Loucy (cell line): ENCODE data around the gene ZNF571.

Experiments used
- H2AFZ ChIP-seq: fragments of 200-600 bp; sonication (generic); 2 replicates; pipeline ENCODE4 v1.6.0; 2016; ENCODE audit warnings: antibody characterized with exemption, mild to moderate bottlenecking, low read length, moderate library complexity
- H3F3A ChIP-seq: fragments of 200-600 bp; 2 replicates; pipeline ENCODE4 v1.6.0; 2016; ENCODE audit warnings: antibody characterized with exemption, low read depth, mild to moderate bottlenecking
- H3K27me3 ChIP-seq: fragments of 200-600 bp; sonication (generic); 2 replicates; pipeline ENCODE4 v1.6.1; 2014; ENCODE audit warnings: low read length, mild to moderate bottlenecking; ENCODE audit not compliant: insufficient read depth, poor library complexity, severe bottlenecking
- H3K36me3 ChIP-seq: fragments of 200-600 bp; sonication (generic); 2 replicates; pipeline ENCODE4 v1.6.1; 2016; ENCODE audit warnings: low read length; ENCODE audit not compliant: insufficient read depth
- H3K4me1 ChIP-seq: fragments of 200-600 bp; sonication (generic); 2 replicates; pipeline ENCODE4 v1.5.1; 2014; ENCODE audit warnings: low read length, mild to moderate bottlenecking; ENCODE audit not compliant: insufficient read depth, poor library complexity, severe bottlenecking
- H3K4me2 ChIP-seq: fragments of 200-600 bp; sonication (generic); 2 replicates; pipeline ENCODE4 v1.6.0; 2014; ENCODE audit warnings: antibody characterized with exemption, low read length, low read depth, mild to moderate bottlenecking; ENCODE audit not compliant: poor library complexity, severe bottlenecking
- H3K4me3 ChIP-seq: fragments of 200-600 bp; sonication (generic); 2 replicates; pipeline ENCODE4 v1.5.1; 2014; ENCODE audit warnings: low read length, mild to moderate bottlenecking, mixed read lengths; ENCODE audit not compliant: poor library complexity, severe bottlenecking
- H3K79me2 ChIP-seq: fragments of 200-600 bp; sonication (generic); 2 replicates; pipeline ENCODE4 v1.6.1; 2014; ENCODE audit warnings: low read length; ENCODE audit not compliant: insufficient read depth
- H3K9ac ChIP-seq: fragments of 200-600 bp; sonication (generic); 2 replicates; pipeline ENCODE4 v1.6.0; 2014; ENCODE audit warnings: mild to moderate bottlenecking, low read depth, low read length, moderate library complexity; ENCODE audit not compliant: poor library complexity, severe bottlenecking
- H3K9me2 ChIP-seq: fragments of 200-600 bp; sonication (generic); replicated peaks from 2 replicates; pipeline ENCODE4 v1.6.1; 2016; ENCODE audit warnings: low read depth, low read length, mixed read lengths
- H3K9me3 ChIP-seq: fragments of 200-600 bp; sonication (generic); 2 replicates; pipeline ENCODE4 v1.6.1; 2014; ENCODE audit warnings: mild to moderate bottlenecking, antibody characterized with exemption, low read length, low read depth; ENCODE audit not compliant: insufficient read depth
- H4K20me1 ChIP-seq: fragments of 200-600 bp; sonication (generic); 2 replicates; pipeline ENCODE4 v1.6.0; 2014; ENCODE audit warnings: antibody characterized with exemption, low read length, mild to moderate bottlenecking; ENCODE audit not compliant: insufficient read depth, poor library complexity, severe bottlenecking
- CTCF ChIP-seq: fragments of 200-600 bp; sonication (generic); conservative IDR thresholded peaks from 2 replicates; pipeline ENCODE4 v1.5.1; 2014; ENCODE audit warnings: mild to moderate bottlenecking, antibody characterized with exemption, low read length
- EZH2phosphoT487 ChIP-seq: fragments of 200-600 bp; IDR thresholded peaks from 2 replicates; pipeline ENCODE4 v1.6.1; 2018; ENCODE audit warnings: antibody characterized with exemption, mild to moderate bottlenecking, moderate library complexity, borderline replicate concordance

ZNF571 gene

GRCh38 chr19:37594304-37594981 lies at the start of gene ZNF571, which contains the start of gene ZNF540:
Gene ZNF571 (minus strand): TSS chr19:37594792. CDS start chr19:37586676, 8,116 bp downstream.
Gene ZNF540 (plus strand): TSS chr19:37594876. CDS start chr19:37598448, 3,572 bp downstream.
- Histone ChIP-seq H3K4me1 (peaks cover 17% of the 10 kb centered on the region), H3F3A (no peaks in the 10 kb centered on the region), H3K79me2 (peaks cover 7% of the 10 kb centered on the region; the same call in 1 of the 2 replicates), H3K4me2 (peak within 1 kb of the TSS; percentile 90), H3K4me3 (peak within 1 kb of the TSS; percentile 92), H3K27me3 (no peaks in the 10 kb centered on the region), H3K9ac (peak within 1 kb of the TSS; percentile 77), H2AFZ (peak within 1 kb of the TSS; percentile 99), H4K20me1 (no peaks in the 10 kb centered on the region), H3K36me3 (no peaks in the 10 kb centered on the region), H3K9me3 (no peaks in the 10 kb centered on the region), H3K9me2 (no peaks in the 10 kb centered on the region)
- no peak for TF ChIP-seq CTCF

GRCh38 chr19:37635076-37636056 lies 40.8 kb upstream of the ZNF571 start:
- Histone ChIP-seq H3F3A (no peaks in the 10 kb centered on the region), H2AFZ (no peak overlapping the region), H3K36me3 (peaks cover 41% of the 10 kb centered on the region), H3K4me1 (no peaks in the 10 kb centered on the region), H3K9ac (no peak overlapping the region), H3K9me3 (peaks cover 30% of the 10 kb centered on the region), H3K4me2 (no peak overlapping the region), H3K9me2 (no peaks in the 10 kb centered on the region), H3K4me3 (no peak overlapping the region), H3K79me2 (no peaks in the 10 kb centered on the region), H3K27me3 (no peaks in the 10 kb centered on the region), H4K20me1 (no peaks in the 10 kb centered on the region)
- TF ChIP-seq CTCF, result no peak
- no peak for TF ChIP-seq EZH2phosphoT487

DNA sequence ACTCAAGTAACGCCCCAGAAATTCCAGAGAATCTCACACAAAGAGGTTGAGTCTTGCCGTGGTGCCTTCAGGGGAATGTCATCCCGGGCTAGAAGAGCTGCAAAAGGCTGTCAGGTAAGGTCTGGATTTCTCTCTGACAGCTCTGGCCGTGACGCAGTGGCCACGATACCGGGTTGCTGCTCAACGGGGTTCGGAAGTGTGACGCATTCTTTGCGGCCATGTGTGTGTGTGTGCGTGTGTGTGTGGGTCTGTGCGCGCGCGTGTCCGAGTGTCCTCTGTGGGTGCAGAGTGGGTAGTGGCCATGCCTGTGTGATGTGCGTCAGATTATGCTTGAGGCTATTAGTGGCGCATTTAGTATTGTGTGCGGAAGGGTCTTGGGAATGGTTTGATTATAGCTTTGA lies 390 bp upstream of the ZNF571 start:
- peaks cover 7% of the 10 kb centered on the region; the same call in 1 of the 2 replicates for H3K79me2 ChIP-seq
- TF ChIP-seq EZH2phosphoT487, result no peak
- TF ChIP-seq CTCF, result no peak
- H3K9me2 ChIP-seq, result no peaks in the 10 kb centered on the region
- peak overlapping the region; percentile 99 for H2AFZ ChIP-seq
- peak overlapping the region; percentile 90 for H3K4me2 ChIP-seq
- H3K9me3 ChIP-seq, result no peaks in the 10 kb centered on the region
- no peaks in the 10 kb centered on the region for H4K20me1 ChIP-seq
- H3K4me1 ChIP-seq, result peaks cover 17% of the 10 kb centered on the region
- no peaks in the 10 kb centered on the region for H3F3A ChIP-seq
- H3K27me3 ChIP-seq, result no peaks in the 10 kb centered on the region
- peak overlapping the region; percentile 92 for H3K4me3 ChIP-seq
- no peaks in the 10 kb centered on the region for H3K36me3 ChIP-seq
- H3K9ac ChIP-seq, result peak overlapping the region; percentile 77
